ENCODE measurements around the gene INSC.

DNA sequence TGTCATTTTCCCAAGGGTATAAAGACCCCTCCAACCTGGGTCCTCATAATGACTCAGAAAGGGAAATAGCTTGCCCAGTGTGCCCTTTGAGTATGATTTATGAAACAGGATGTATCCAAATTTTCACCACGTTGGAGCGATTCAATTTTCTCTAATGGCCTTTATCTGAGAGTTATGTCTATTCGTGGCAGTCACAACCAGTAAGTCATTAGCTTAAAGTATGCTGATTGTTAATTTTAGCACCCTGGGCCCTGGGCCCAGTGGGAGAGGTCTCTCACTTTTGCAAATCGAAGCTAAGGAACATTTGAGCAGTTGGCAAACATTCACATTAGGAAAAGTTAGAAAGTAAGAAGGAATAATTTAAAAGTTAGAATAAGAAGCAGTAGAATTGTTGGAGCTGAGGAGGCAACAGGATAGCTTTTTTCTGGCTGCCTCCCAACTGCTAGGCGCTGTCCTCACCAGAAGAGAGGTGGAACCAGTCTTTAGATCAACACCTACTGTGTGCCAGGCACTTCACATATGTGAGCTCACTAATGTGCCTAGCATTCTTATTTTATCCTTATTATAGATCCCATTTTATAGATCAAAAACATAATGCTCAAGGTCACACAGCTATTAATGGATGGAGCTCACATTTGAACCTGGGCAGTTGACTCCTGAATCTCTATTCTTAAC lies 24.5 kb downstream of the INSC start:
- TF ChIP-seq CTCF (IDR thresholded peaks at IDR 0.05 in 8 of 11, conservative IDR thresholded peaks at IDR 0.05 in 3 of 11) (no peak), POLR2A (IDR thresholded peaks at IDR 0.05) (no peak), POLR2AphosphoS5 (IDR thresholded peaks at IDR 0.05) (no peak)

All from spleen (tissue), 7 donors.